ENCODE results near the gene ST6GALNAC2. TPM values are rescaled to one million over a fixed set of nuclear protein-coding genes. Genes with fewer than 3 reads are reported as not detected.
"Not testable (repeated sequence)": the region's sequence is repeated elsewhere in the genome, so short reads cannot be mapped to it uniquely, and the experiment has no call there.

The ST6GALNAC2 gene
- total RNA-seq, 4 donors from 2014 or later: 0.94 to 2.5 TPM; not detected in 2

DNA sequence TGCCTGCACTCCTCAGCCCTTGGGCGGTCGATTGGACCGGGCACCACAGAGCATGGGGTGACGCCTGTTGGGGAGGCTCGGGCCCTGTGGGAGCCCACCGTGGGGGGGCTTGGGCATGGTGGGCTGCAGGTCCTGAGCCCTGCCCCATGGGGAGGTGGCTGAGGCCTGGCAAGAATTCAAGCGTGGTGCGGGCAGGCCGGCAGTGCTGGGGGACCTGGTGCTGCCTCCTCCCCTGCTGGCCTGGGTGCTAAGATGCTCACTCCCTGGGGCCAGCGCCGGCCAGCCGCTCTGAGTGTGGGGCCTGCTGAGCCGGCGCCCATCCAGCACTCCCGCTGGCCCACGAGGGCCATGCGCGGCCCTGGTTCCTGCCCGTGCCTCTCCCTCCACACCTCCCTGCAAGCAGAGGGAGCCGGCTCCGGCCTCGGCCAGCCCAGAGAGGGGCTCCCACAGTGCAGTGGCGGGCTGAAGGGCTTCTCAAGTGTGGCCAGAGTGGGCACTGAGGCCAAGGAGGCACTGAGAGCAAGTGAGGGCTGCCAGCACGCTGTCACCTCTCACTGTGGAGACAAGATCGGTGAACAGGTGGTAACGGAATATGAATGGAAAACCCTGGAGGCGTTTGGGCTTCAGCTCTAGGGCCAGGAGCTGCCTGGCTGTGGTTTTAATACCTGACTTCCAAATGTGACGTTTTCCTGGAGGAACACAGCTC is 29.4 kb upstream of the ST6GALNAC2 start:
- TF ChIP-seq POLR2A (IDR thresholded peaks at IDR 0.05): no peak
- no peak for TF ChIP-seq CTCF (IDR thresholded peaks at IDR 0.05)
- Histone ChIP-seq H3K36me3 (no peaks in the 10 kb centered on the region), H3K27ac (no peak overlapping the region), H3K9me3 (peaks cover 0 to 7% (median 0%) of the 10 kb centered on the region in 4 donors), H3K4me3 (no peak overlapping the region), H3K4me1 (no peaks in the 10 kb centered on the region), H3K27me3 (no peaks in the 10 kb centered on the region)
- no peak for DNase-seq

- DNase-seq, H3K27me3 ChIP-seq, H3K27ac ChIP-seq, H3K4me3 ChIP-seq, H3K4me1 ChIP-seq, H3K9me3 ChIP-seq, H3K36me3 ChIP-seq: not testable (repeated sequence)
Measured at GRCh38 chr17:76614064-76614759, 28.6 kb upstream of the ST6GALNAC2 start.

- no peaks in the 10 kb centered on the region for H3K4me1 ChIP-seq
- H3K36me3 ChIP-seq: no peaks in the 10 kb centered on the region
- H3K4me3 ChIP-seq: no peak overlapping the region
- H3K27me3 ChIP-seq: no peaks in the 10 kb centered on the region
- TF ChIP-seq CTCF (IDR thresholded peaks at IDR 0.05) (no peak), POLR2A (IDR thresholded peaks at IDR 0.05) (no peak)
- H3K9me3 ChIP-seq: peaks cover 0 to 7% (median 0%) of the 10 kb centered on the region in 4 donors
- no peak for DNase-seq
- H3K27ac ChIP-seq: no peak overlapping the region
Measured at GRCh38 chr17:76612977-76613851, 27.6 kb upstream of the ST6GALNAC2 start.

DNA sequence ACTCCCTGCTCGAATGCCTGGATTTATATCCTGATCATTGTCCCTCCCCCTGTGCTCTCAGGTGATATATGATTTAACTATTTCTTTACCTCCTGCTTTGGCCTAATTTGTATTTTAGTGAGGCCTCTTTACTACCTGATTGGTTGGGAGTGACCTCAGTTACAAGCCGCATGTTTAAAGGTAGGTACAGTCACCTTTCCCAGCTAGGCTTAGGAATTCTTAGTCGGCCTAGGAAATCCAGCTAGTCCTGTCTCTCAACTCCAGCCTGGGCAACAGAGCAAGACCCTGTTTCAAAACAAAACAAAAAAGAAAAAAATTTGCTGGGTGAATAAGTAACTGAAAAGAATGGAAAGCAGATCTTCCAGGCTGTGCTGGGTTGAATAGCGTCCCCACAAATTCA is 26.8 kb upstream of the ST6GALNAC2 start:
- Histone ChIP-seq H3K9me3 (peaks cover 0 to 7% (median 0%) of the 10 kb centered on the region in 4 donors), H3K4me1 (no peaks in the 10 kb centered on the region), H3K27ac (no peak overlapping the region), H3K27me3 (no peaks in the 10 kb centered on the region), H3K4me3 (no peak overlapping the region), H3K36me3 (no peaks in the 10 kb centered on the region)
- TF ChIP-seq CTCF (IDR thresholded peaks at IDR 0.05) (no peak), POLR2A (IDR thresholded peaks at IDR 0.05) (no peak)
- no peak for DNase-seq

DNA sequence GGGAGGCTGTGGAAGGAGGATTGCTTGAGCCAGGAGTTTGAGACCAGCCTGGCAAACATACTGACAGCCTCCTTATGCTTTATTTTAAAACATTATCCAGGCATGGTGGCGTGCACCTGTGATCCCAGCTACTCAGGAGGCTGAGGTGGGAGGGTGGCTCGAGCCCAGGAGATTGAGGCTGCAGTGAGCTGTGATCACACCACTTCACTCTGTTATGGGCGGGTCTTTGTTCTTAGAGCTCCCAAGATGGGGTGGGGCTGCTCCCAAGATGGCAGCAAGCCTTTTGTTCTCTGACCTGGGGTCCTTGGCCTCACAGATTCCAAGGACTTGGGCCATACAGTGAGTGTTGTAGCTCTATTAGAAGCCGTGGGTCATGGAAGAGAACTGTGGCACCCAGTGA is 26.1 kb upstream of the ST6GALNAC2 start:
- Histone ChIP-seq H3K27me3 (no peaks in the 10 kb centered on the region), H3K36me3 (no peaks in the 10 kb centered on the region), H3K9me3 (peaks cover 0 to 7% (median 0%) of the 10 kb centered on the region in 4 donors), H3K4me1 (no peaks in the 10 kb centered on the region), H3K4me3 (no peak overlapping the region), H3K27ac (no peak overlapping the region)
- DNase-seq: no peak
- no peak for TF ChIP-seq CTCF (IDR thresholded peaks at IDR 0.05)

DNA sequence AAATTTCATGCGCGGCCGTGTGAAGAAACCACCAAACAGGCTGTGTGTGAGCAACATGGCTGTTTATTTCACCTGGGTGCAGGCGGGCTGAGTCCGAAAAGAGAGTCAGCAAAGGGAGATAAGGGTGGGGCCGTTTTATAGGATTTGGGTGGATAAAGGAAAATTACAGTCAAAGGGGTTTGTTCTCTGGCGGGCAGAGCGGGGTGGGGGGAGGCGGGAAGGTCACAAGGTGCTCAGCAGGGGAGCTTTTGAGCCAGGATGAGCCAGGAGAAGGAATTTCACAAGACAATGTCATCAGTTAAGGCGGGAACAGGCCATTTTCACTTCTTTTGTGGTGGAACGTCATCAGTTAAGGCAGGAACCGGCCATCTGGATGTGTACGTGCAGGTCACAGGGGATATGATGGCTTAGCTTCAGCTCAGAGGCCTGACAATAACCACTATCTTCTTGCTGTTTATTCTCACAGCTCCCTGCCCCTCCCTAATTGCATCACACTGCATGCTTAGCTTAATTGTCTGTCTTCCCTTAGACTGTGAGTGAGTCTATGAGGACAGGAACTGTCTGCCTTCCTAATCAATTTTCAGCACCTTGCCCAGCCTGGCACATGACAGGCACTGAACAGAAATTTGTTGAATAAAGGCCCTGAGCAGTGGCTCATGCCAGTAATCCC is 25.6 kb upstream of the ST6GALNAC2 start:
- not testable (repeated sequence) for H3K27me3 ChIP-seq, H3K4me3 ChIP-seq, DNase-seq, H3K27ac ChIP-seq, H3K4me1 ChIP-seq, H3K36me3 ChIP-seq, H3K9me3 ChIP-seq

DNA sequence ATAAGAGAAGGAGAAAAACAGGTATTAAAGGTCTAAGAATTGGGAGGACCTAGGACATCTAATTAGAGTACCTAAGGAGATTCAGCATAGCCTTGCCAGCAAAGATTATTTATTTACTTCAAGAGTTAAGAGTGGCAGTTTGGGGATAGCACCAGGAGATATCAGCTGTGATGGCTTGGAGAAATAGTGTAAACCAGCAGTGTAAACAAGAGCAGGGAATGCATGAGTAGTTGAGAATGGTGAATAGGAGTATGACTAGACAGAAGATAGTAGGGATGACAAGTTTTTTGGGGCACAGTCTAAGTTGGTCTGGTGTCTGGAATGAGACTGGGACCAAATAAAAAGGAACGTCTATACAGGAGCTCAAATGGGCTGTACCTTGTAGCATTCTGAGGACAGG is 21.0 kb upstream of the ST6GALNAC2 start:
- not testable (repeated sequence) for DNase-seq, H3K9me3 ChIP-seq, H3K27me3 ChIP-seq, H3K4me3 ChIP-seq, H3K4me1 ChIP-seq, H3K36me3 ChIP-seq, H3K27ac ChIP-seq
